LNCaP clone FGC (cell line): ENCODE data around the gene WFDC5.

ENCODE experiments used
- DNase-seq: peaks from one replicate; pipeline ENCODE4 v3.0.0-alpha.2; 2011; ENCODE audit warnings: low read depth
- H3K4me3 ChIP-seq: 2 replicates; pipeline ENCODE4 v1.5.1; 2011; ENCODE audit warnings: mild to moderate bottlenecking, low read depth, low read length, control low read depth
- TF ChIP-seq, protein P1 (sequence below): IDR thresholded peaks from 2 replicates; pipeline ENCODE4 v1.5.1; 2012; ENCODE audit warnings: mild to moderate bottlenecking; ENCODE audit not compliant: control insufficient read depth, insufficient read depth; ENCODE audit errors: extremely low read depth

The WFDC5 gene

DNA sequence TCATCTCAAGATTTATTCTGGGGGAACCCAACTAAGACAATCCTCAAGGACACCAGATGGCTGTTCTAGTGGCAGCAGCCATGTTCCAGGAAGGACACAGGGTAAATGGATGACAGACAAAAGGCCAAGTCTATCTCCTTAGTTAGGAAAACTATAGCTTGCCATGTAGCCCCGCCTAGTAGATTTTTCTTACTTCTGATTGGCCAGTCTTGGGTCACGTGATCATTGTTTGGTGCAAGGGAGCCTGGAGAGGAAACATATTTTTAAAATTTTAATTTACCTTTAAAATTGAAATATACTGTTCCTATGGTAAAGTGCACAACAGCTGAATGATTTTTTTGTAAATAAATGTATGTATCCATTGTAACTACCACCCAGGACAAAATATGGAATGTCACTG, 9.7 kb downstream of the WFDC5 start:
- H3K4me3 ChIP-seq = no peak overlapping the region
- TF ChIP-seq, protein P1, sequence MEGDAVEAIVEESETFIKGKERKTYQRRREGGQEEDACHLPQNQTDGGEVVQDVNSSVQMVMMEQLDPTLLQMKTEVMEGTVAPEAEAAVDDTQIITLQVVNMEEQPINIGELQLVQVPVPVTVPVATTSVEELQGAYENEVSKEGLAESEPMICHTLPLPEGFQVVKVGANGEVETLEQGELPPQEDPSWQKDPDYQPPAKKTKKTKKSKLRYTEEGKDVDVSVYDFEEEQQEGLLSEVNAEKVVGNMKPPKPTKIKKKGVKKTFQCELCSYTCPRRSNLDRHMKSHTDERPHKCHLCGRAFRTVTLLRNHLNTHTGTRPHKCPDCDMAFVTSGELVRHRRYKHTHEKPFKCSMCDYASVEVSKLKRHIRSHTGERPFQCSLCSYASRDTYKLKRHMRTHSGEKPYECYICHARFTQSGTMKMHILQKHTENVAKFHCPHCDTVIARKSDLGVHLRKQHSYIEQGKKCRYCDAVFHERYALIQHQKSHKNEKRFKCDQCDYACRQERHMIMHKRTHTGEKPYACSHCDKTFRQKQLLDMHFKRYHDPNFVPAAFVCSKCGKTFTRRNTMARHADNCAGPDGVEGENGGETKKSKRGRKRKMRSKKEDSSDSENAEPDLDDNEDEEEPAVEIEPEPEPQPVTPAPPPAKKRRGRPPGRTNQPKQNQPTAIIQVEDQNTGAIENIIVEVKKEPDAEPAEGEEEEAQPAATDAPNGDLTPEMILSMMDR = no peak
- DNase-seq = no peak

DNA sequence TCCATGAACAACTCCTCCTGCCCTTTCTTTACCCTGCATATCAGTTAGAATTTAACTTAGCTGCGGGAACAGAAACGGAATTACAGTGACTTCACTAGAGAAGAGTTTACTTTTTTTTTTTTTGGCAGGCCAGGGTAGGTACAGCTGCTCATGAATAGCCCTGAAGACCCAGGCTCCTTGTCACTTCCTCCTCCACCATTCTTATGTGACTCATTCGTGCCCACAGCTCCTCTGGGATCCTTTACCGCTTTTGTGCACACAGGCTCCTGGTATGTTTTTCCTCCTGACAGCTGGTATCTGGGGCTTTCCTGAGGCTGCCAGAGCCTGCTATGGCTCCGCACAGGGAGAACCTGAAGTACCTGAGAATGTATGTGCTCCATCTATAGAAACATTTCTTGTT, 10.2 kb downstream of the WFDC5 start:
- TF ChIP-seq, protein P1 = no peak
- H3K4me3 ChIP-seq = no peak overlapping the region
- no peak for DNase-seq

DNA sequence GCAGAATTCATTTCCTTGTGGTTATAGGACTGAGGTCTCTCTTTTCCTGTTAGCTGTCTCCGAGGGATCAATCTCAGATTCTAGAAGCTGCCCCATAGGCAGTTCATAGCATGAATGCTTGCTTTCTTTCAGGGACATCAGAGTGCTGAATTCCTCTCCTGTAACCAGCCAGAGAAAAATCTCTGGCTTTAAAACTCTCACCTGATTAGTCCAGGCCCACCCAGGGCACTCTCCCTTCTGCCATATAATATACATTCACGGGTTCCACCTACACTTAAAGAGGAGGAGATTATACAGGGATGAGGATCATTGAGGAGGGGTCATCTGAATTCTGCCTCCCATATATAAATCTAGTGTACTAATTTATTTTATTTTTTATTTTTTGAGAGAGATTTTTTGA, 11.9 kb downstream of the WFDC5 start:
- TF ChIP-seq, protein P1 = no peak
- no peak overlapping the region for H3K4me3 ChIP-seq
- no peak for DNase-seq

DNA sequence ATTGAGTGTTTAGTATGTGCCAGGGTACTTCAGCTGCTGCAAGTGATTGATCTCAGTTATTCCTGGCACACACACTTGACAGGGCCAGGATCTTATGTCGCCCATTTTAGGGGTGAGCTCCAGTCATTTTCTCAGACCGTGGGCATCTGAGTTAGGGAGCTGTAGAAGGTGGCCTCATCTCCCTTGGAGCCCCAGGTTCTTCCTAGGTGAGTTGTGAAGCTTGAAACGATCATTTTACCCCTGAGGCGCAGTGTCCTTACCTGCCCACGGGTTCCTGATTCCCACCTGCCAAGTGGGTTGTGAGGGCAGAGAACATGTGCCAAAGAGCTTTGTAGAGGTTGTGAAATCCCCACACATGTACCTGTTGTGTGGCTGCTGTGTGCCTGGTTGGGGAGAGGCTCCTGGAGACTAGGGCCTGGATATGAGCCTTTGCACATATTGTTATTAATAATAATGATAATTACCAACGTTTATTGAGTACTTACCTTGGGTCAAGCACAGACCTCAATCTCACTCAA, 13.6 kb downstream of the WFDC5 start:
- H3K4me3 ChIP-seq = no peak overlapping the region
- no peak for DNase-seq
- TF ChIP-seq, protein P1 = no peak

DNA sequence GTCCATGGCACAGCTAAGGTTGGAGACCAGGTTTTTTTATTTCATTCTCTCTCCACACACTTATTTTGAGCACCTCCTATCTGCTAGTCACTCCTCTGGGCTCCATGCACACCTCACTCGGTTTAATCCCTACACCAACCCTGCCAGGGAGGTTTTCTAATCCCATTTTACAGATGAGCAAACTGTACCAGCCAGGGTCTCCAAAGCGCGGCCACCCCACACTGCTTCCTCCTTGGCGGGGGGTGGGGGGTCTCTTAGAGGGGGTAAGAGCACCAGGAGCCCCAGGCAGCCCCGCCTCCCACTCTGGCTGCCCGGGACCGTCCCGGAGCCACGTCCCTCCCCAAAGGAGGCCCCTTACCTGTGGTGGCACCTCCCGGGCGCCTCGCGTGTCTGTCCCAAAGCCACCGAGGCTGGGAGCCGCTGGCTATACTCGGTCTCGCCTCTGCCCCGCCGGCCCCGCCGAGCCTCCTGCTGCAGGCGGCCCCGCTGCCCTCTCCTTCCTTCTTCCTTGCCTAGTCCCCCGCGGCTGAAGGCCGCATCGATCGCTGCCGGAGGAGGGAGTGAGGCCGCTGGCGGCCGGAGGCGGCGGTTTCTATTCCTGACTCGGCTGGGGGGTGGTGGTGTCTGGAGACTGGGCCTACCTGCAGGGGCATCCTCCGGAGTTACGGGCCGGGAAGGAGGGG, 14.3 kb downstream of the WFDC5 start, which contains the start of gene KCNS1:
KCNS1 (minus strand) TSS at position 565 of the 683 bp plus-strand sequence. CDS start 1,891 bp downstream, outside the sequence.
- H3K4me3 ChIP-seq = no peak within 1 kb of the TSS
- DNase-seq = no peak

DNA sequence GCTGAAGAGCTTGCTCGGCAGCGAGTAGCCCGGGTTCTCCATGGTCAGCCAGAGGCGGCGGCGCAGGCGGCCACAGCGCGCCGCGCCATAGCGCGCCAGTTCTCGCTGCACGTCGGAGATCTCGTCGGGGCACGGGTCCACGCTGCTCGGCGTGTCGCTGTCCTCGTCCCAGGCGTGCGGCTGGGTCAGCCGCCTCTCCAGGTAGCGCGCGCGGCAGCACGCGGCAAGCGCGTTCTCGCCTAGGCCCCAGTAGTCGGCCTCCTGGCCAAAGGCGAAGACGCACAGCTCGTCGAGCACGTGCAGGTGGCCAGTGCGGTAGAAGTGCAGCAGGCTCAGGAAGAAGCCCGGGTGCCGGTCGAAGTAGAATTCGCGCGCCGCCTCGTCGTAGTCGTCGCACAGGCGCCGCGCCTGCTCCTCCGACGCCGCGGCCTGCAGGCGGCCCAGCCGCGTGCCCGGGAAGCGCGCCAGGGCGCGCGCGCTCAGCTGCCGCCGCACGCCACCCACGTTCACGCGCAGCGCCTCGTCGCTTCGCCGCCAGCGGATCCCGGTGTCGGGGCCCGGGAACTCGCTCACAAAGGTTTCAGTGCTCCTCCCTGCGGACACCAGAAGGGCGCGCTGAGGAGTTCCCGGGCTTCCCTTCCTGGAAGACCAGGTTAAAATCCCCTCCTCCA, 16.7 kb downstream of the WFDC5 start:
- TF ChIP-seq, protein P1 = no peak
- no peak overlapping the region for H3K4me3 ChIP-seq
- DNase-seq = no peak

More for the DNA sequence above, 14.3 kb downstream of the WFDC5 start, which contains the start of gene KCNS1:
- TF ChIP-seq, protein P1 = no peak
